ENCODE measurements around the gene MYO9B.

Gene MYO9B

GRCh38 chr19:17235971-17236777, 160.6 kb downstream of the MYO9B start:
- peaks cover 69% of the 10 kb centered on the region for H3K36me3 ChIP-seq (ENCODE audit: low read depth)
- H3K4me1 ChIP-seq (ENCODE audit: insufficient read depth, poor library complexity, severe bottlenecking), result peaks cover 8% of the 10 kb centered on the region
- no peaks in the 10 kb centered on the region for H3K27me3 ChIP-seq (ENCODE audit: insufficient read depth, poor library complexity, severe bottlenecking)
- no peak for DNase-seq (ENCODE audit: low spot score)
- peak overlapping the region; percentile 60 for H3K4me3 ChIP-seq (ENCODE audit: severe bottlenecking)
- no peak for TF ChIP-seq CTCF (IDR thresholded peaks at IDR 0.05; ENCODE audit: poor library complexity, severe bottlenecking)
- ATAC-seq (ENCODE audit: low read depth), result peak; percentile 28
- no peaks in the 10 kb centered on the region for H3K9me3 ChIP-seq (ENCODE audit: severe bottlenecking)
- H3K27ac ChIP-seq (ENCODE audit: poor library complexity, severe bottlenecking), result peak overlapping the region; percentile 84

- no peak overlapping the region for H3K4me3 ChIP-seq (ENCODE audit: severe bottlenecking)
- peak overlapping the region; percentile 84 for H3K27ac ChIP-seq (ENCODE audit: poor library complexity, severe bottlenecking)
- peaks cover 68% of the 10 kb centered on the region for H3K36me3 ChIP-seq (ENCODE audit: low read depth)
- no peaks in the 10 kb centered on the region for H3K9me3 ChIP-seq (ENCODE audit: severe bottlenecking)
- no peak for TF ChIP-seq CTCF (IDR thresholded peaks at IDR 0.05; ENCODE audit: poor library complexity, severe bottlenecking)
- peaks cover 11% of the 10 kb centered on the region for H3K4me1 ChIP-seq (ENCODE audit: insufficient read depth, poor library complexity, severe bottlenecking)
- DNase-seq (ENCODE audit: low spot score), result no peak
- no peak for ATAC-seq (ENCODE audit: low read depth)
- no peaks in the 10 kb centered on the region for H3K27me3 ChIP-seq (ENCODE audit: insufficient read depth, poor library complexity, severe bottlenecking)
Measured at GRCh38 chr19:17236811-17237543, 161.4 kb downstream of the MYO9B start.

- peak overlapping the region; percentile 84 for H3K27ac ChIP-seq (ENCODE audit: poor library complexity, severe bottlenecking)
- peaks cover 58% of the 10 kb centered on the region for H3K36me3 ChIP-seq (ENCODE audit: low read depth)
Measured at GRCh38 chr19:17237747-17238706, 162.4 kb downstream of the MYO9B start.

More at GRCh38 chr19:17237747-17238706, 162.4 kb downstream of the MYO9B start:
- no peak for TF ChIP-seq CTCF (IDR thresholded peaks at IDR 0.05; ENCODE audit: poor library complexity, severe bottlenecking)
- H3K4me3 ChIP-seq (ENCODE audit: severe bottlenecking), result no peak overlapping the region
- ATAC-seq (ENCODE audit: low read depth) (no peak), DNase-seq (ENCODE audit: low spot score) (no peak)
- H3K9me3 ChIP-seq (ENCODE audit: severe bottlenecking), result no peaks in the 10 kb centered on the region
- H3K4me1 ChIP-seq (ENCODE audit: insufficient read depth, poor library complexity, severe bottlenecking), result peaks cover 11% of the 10 kb centered on the region
- no peaks in the 10 kb centered on the region for H3K27me3 ChIP-seq (ENCODE audit: insufficient read depth, poor library complexity, severe bottlenecking)

Measured in RWPE2 (cell line).